Mucosa of gallbladder (tissue), 1 donor: ENCODE data around the gene RAB5B. TPM values are rescaled to one million over a fixed set of nuclear protein-coding genes. Genes with fewer than 3 reads are reported as not detected.

Experiments used
- total RNA-seq: library from RNA; stranded (reverse); gene quantifications from one replicate; pipeline ENCODE4 v1.2.1, GENCODE V29; 2021
- donor health status: DM: no; HTN: no; CAD: no.

The RAB5B gene
- total RNA-seq, 1 donor from 2014 or later = 182 TPM

Other genes starting within 250 kb of the RAB5B start
- 1,148 TPM for gene CD63, start 245.1 kb upstream of the RAB5B start, total RNA-seq
- gene GDF11, start 231.0 kb upstream of the RAB5B start, total RNA-seq = 11.5 TPM
- gene SARNP, start 156.4 kb upstream of the RAB5B start, total RNA-seq = 36.6 TPM
- 66.2 TPM for gene ORMDL2, start 156.0 kb upstream of the RAB5B start, total RNA-seq
- gene DNAJC14, start 144.5 kb upstream of the RAB5B start, total RNA-seq = 31.6 TPM
- gene MMP19, start 131.1 kb upstream of the RAB5B start, total RNA-seq = 5.2 TPM
- 25.1 TPM for gene PYM1, start 46.2 kb upstream of the RAB5B start, total RNA-seq
- 50.5 TPM for gene DGKA, start 42.9 kb upstream of the RAB5B start, total RNA-seq
- gene PMEL, start 8.0 kb upstream of the RAB5B start, total RNA-seq = 2.9 TPM
- 28.0 TPM for gene CDK2, start 7.2 kb upstream of the RAB5B start, total RNA-seq
- 49.0 TPM for gene SUOX, start 23.2 kb downstream of the RAB5B start, total RNA-seq
- 8.2 TPM for gene IKZF4, start 47.0 kb downstream of the RAB5B start, total RNA-seq
- 34.0 TPM for gene RPS26, start 67.8 kb downstream of the RAB5B start, total RNA-seq
- gene ERBB3, start 106.1 kb downstream of the RAB5B start, total RNA-seq = 228 TPM
- 64.9 TPM for gene PA2G4, start 130.5 kb downstream of the RAB5B start, total RNA-seq
- gene RPL41, start 142.6 kb downstream of the RAB5B start, total RNA-seq = 2,534 TPM
- 5.4 TPM for gene ZC3H10, start 144.2 kb downstream of the RAB5B start, total RNA-seq
- 111 TPM for gene ESYT1, start 154.2 kb downstream of the RAB5B start, total RNA-seq
- 53.7 TPM for gene MYL6B, start 178.5 kb downstream of the RAB5B start, total RNA-seq
- 1,918 TPM for gene MYL6, start 184.3 kb downstream of the RAB5B start, total RNA-seq
- 115 TPM for gene SMARCC2, start 215.4 kb downstream of the RAB5B start, total RNA-seq
- gene RNF41, start 247.8 kb downstream of the RAB5B start, total RNA-seq = 57.2 TPM